ENCODE measurements around the gene LMBRD1.
"Not testable (repeated sequence)": the region's sequence is repeated elsewhere in the genome, so short reads cannot be mapped to it uniquely, and the experiment has no call there.

LMBRD1 gene

DNA sequence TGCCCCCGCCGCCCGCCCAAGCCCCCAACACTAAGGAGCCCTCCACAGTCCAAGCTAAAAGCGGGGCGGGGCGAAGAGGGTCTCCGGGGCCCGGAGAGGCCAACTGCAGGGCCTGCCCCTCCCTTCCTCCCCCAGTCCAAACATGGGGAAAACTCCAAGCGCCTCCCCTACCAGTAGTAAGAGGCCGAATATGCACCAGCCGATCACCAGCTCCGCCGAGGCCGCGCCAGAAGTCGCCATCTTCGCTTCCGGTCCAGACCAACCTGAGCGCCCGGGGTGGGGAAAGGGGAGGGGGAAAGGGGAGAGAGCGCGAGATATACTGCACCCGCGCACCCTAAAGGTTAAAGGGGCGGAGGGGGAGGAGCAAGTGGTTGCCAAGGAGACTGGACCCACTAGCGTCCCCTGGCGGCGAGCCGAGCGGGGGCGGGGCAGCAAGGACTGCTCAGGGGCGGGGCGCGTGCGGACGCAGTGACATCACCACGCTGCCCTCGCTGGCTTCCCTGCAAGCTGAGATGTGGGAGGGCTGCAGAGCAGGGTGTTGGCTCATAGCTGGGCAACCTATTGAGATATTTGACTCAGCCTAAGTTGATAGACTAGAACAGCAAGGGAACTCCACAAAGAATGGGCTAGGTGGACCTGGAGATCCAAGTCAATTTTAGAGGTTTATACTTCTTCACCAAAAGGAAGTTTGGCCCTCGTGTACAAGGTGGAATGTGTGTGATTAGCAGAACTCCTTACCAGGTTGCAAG lies at the start of gene LMBRD1:
Gene LMBRD1 (minus strand): TSS at position 369 of the 749 bp plus-strand sequence. CDS start 129 bp downstream, at position 240.
- peak; percentile 85 for DNase-seq

DNA sequence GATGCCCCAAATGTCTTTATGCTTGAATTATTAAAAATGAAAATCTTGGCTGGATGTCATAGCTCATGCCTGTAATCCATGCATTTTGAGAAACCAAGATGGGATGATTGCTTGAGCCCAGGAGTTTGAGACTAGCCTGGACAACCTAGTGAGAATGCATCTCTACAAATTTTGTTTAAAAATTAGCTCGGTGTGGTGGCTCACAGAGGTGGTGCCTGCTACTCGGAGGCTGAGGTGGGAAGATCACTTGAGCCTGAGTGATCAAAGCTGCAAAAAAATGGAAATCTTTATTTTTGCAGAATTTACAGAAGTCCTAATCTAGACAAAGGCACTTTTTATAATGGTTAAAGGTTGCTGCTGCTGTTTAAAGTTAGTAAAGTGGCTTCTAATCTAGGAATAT lies 49.5 kb upstream of the LMBRD1 start:
- no peak for DNase-seq

DNA sequence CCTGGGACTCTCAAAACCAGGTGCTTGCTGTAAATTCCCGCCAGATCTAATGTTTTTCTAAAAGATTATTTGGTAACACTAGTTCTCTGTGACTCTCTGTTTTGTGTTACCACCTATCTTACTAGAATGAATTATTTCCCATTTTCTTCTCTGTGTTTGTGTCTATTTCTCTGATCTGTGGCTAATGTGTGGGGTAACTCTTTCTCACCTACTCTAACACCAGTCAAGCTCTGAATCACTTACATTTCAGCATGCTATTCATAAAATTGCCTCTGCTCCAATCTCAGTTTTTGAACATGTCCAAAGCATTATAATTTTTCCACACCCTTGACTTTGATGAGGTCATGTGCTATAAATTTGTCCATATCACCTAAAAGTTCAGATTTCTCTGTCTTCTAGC lies 46.4 kb upstream of the LMBRD1 start:
- DNase-seq, result no peak

DNA sequence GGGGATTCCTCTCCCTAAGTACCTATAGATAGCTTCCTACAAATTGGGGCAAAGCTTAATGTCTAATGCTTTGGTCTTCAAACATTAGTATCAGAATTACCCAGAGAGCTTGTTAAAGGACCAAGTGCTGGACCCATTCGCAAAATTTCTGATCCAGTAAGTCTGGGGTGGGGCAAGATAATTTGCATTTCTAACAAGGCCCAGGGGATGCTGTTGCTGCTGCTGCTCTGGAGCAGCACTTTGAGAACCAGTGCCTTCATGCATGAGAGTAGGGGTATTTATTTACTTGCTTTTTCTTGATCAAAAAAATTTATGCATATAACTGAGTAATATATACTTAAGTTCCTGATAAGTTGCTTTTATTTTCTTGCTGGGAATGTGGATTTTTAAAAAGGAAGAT lies 45.1 kb upstream of the LMBRD1 start:
- no peak for DNase-seq

DNA sequence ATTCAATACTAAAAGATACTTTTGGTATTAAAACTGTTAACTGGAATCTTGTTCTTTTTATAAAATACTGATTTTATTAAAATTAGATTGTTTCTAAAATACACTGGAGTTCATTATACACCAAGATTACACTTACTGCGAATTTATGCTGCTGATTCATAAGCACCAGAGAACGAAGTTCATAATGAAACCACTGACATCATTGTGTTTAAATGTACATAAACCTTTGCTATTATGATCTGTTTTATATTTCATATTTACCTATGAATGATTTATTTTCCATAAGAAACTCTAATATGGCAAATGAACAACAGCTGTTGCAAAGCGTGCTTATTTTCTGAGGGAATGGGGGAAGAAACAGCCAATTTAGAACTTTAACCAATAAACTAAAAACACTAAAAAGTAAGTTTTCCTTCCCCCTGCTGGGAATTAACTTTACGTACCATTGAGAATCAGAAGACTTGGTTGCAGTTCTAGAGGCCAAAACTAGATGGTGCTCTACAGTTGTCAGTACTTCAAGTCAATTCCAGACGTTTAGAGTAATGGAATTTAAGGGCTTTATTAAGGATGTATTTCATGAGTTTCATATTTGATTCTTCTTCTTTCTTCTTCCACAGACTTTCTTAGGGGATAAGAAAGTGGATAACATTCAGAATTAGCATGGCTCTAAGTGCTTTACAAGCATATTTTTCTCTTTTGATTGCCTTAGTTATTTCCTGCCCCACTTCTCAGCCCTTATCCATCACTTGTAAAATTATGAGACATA lies 38.8 kb upstream of the LMBRD1 start:
- DNase-seq, result peak; percentile 49

DNA sequence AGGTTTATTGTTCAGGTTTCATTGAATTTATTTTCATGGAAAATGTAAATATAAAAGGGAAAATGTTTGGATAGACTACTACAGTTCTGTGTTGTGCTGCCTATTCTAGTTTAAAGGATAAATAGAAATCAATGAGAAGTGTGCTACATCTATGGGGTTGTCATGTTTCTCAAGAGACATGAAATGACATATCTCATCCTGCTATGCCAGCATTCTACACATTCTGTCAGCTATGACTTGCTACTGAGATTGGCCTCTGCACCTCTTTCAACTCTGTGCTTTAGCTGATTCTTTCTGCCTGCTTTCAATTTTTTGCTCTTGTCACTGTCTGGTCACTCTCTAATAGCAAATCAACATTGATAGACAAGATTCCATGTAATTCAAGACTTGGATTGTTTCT lies 35.7 kb upstream of the LMBRD1 start:
- DNase-seq, result no peak

DNA sequence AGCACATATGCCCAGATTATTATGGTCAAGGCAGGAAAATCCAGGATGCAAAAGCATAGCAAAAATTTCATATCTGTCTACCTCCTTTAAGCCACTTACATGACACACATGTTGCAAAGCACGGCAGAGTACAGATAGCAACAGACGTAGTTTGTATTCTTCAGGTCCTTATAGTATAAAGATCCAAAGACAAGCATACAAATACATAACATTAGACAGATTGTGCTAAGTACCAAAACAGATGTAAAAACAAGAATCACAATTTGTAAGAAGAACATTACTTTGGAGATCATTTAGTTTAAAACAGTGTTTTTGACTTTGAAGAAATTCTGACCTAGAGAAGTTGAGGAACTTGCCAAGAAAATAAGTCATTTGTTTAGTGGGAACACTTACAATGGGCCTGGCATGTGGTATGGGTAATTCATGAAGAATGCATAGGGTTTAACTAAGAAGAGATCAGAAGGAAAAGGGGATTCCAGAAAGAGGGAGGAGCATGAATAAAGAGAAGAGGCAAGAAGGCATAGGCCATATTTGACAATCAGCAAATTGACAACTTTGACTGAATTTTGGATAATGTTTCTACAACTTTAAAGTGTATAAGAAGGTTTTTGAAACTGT lies 30.6 kb upstream of the LMBRD1 start:
- no peak for DNase-seq

DNA sequence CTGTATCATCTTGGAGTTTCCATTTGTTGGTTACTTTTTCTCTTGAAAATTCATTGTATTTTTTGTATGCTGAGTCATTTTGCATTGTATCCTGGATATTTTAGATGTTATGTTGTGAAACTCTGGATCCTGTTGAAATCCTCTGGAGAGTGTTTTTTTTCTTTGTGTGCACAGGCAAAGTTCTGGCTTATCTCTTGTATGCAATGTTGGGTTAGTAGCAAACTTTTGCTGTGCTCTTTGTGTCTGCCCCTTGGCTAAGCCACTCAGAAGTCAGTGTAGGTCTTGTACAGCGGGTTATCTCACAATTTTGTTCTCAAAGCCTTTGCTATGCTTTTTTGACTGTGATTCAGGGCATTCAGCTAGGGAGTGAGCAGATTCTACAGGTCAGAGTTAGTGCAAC lies 29.1 kb upstream of the LMBRD1 start:
- DNase-seq, result no peak

DNA sequence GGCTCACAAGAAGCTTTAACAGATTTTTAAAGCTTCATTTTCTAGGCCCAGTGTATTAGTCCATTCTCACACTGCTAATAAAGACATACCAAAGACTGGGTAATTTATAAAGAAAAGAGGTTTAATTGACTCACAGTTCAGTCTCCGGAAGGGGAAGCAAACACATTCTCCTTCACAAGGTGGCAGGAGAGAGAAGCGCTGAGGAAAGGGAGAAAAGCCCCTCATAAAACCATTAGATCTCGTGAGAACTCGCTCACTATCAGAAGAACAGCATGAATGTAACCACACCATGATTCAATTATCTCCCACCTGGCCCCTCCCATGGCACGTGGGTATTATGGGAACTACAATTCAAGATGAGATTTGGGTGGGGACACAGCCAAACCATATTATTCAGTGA lies 27.5 kb upstream of the LMBRD1 start:
- not testable (repeated sequence) for DNase-seq

DNA sequence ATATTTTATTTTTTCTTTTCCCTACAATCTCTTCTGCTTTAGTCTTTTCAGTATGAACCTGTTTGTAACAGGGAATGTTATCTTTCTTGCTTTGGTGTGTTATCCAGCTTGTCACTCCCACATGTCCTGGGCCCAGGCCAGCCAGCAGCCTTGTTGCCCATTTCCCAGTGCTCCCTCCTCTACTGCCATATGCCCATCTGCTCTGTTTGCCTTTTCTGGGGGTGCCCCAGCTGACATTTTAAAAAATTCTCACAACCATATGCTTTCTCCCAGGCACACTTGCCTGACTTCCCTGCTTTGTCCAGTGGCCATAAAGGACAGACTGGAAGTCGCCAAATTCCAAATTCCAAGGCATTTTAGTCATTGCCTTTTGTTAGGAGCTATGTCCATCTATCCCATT lies 23.6 kb upstream of the LMBRD1 start:
- DNase-seq, result no peak

DNA sequence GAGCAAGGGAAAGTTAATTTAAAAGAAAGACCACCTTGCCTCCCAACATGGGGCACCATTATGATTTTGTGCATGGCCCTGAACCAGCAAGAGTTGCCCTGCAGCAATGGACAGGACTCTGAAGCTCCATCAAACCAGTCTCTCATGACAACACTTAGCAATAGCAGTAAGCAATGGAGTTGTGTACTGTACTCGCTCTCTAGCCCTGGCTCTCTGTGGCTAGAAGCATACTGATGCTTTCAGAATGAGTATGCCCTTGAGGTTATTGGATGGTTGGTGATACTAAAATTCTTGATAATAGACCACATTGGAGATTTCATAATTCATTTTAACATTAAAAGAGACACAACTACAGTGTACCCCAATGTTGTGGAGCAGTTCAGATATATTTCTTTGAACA lies 23.2 kb upstream of the LMBRD1 start:
- no peak for DNase-seq

DNA sequence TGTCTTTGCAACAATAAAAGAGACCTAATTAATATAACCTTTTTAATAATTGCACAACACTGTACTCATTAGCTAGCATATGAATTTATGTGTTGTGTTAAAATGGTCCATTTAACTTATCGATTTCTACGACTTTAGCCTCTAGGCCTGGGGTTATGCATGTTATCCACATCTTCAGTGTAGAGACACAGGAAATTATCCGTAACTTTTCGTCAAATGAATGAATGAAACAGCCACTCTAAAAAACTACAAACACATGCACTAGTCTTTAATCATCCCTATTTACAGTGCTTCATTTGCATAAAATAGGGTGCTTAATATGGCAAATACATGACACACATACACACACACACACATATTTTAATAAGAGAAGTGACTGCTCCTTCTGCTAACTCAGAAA lies 22.3 kb upstream of the LMBRD1 start:
- DNase-seq, result no peak

DNA sequence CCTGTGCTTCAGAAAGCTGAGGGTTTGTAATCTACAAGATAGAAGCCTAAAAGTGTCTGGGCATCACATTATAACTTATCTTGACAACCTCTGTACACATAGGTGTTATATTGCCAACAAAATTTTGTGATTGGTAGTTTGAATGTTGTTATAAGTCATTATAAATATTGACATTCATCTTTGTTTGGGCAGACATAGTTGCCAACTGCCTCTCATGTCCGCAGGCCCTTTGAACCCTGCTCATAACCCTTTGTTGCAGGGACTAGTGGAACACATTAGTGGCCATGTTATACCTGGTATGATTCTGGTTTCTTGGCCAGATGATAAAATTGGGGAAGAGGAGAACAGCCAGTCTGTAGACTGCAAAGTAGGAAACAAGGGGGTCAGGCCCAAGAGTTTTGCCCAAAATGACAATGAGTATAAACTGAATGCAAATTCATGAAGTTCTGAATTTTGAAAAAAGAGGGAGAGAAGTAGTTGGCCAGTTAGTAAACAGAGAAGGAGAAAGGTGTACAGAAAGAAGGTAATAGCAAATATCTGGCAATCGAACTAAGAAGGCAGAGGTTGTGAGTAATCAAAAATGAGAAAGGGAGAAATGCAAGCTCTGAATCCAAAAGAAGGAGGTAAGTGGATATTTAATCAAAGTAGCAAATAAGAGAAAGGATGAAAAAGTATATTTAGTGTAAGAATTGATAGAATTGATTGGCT lies 21.6 kb upstream of the LMBRD1 start:
- no peak for DNase-seq

DNA sequence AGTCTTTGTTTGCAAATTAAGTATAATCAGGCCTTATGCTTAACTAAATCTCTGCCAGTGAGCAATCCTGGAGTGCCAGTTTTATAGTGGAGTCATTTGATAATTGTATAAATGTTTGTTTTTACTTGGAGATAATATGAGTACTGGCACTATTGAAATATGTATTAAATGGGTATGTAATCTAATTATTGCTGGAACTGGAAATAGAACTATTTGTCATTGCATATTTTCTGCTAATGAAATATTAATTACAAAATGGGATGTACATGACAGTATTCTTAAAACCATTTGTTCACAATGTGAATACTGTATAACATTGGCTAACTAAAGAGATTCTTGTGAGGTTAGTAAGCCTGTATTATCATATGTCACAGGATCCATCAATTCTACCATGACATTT lies 20.5 kb upstream of the LMBRD1 start:
- DNase-seq, result no peak

DNA sequence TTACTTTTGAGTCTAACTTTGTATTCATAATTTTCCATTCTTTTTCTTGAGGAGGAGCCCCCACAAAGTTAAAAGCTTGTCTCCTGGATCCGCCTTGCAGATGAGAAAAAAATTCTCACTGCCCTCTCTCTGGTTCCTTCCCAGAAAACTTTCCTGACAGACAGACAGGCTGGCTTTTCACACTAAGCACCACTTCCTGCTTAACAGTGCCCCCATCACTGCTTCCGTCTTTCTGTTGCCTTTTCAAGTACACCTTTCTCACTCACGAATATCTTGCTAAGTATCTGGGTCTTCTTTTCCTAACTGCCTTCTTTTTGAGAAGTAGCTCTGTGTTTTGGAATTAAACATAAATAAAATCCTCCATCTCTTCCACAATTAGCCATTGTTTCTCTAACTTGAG lies 19.8 kb upstream of the LMBRD1 start:
- no peak for DNase-seq

DNA sequence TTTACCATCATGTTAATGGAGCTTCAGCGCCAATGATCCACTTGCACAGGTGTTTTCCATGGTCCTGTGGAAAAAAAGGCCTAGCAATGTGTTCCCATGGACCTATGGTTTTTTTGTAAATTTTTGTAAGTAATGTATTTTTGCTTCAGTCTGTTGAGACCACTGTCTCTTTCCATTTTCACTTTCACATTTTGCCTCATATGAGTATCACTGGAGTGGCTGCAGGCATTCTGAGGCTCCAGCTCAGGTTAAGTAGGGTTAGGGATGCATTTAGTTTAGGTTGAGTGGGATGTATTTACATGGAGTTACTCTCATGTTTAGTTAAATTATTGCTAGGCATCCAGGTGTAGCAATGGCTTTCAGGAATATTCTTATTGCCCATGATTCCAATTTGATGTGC lies 19.2 kb upstream of the LMBRD1 start:
- DNase-seq, result no peak

DNA sequence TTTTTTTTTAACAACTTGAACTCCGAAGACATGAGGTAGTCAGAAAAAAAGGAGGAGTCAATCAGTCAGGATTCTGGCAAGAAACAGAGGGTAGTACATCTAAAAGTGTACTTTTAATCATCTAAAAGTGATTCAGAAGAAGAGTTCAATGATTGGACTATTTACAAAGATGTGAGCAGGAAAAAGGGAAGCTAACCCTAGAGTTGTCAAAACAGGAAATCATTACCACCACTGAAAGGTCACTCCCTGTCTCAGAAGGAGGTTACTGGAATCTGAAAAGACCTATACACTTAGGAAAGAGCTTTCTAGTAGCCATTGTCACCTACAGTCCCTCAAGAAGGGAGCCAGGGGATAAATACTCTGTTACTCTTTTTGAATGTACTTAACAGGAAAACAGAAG lies 16.7 kb upstream of the LMBRD1 start:
- DNase-seq, result no peak

DNA sequence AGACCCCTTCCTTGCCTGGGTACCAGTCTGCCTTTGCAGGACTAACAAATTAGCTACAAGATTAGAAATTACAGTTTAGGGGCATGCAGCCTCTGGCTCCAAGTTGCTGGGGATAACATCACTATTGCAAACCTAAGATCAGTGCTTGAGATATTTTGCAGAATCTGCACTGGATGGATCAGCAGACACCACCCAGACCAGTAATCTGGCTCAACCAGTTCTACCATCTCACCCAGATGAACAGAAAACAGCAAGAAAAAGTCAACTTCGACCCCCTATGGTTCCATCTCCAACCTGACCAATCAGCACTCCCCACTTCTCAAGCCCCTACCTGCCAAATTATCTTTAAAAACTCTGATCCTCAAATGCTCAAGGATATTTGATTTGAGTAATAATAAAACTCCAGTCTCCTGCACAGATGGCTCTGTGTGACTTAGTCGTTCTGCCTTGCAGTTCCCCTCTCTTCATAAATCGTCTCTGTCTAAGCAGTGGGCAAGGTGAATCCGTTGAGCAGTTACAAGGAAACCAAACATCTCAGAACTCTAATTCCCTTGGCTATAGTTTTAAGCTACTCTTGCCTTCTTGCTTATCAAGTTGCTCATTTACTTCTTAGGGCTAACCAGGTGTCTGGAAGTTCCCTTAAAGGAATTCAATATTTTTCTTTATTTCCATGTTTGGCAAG lies 16.1 kb upstream of the LMBRD1 start:
- DNase-seq, result no peak

DNA sequence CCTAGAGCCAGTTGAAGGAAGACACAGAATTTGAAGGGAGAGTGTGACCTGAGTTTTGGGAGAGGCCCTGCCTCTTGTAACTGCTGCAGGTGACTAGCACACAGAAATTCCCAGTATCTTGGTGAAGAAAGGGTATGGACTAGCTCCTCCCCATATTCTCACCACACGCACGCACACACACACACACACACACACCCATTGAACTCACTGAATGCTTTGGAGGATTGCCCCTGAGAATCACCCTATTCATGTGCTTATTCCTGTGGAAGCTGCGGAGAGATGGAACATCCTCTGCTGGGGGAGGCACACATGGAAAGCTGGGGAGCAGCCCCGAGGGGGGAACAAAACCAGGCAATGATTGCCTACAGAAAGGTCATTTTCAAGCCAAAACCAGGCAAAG lies 6.2 kb upstream of the LMBRD1 start:
- DNase-seq, result no peak

DNA sequence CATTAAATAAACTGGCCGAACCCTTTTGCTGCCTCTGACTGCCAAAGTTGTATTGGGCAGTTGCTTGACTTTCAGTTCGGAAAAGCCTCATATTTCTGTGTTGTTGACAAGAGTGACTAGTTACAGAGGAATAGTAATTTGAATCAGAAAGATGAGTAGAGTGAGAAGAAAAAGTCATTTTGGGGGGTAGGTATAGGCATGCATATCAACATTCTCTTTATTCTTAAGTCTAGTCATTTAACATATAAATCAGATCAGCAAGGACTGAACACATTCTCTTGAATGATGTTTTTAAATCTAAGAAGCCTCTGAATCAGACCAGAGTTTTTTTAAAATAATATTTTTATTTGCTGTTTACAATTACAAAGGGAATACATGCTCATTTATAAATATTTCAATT lies 4.9 kb upstream of the LMBRD1 start:
- no peak for DNase-seq

DNA sequence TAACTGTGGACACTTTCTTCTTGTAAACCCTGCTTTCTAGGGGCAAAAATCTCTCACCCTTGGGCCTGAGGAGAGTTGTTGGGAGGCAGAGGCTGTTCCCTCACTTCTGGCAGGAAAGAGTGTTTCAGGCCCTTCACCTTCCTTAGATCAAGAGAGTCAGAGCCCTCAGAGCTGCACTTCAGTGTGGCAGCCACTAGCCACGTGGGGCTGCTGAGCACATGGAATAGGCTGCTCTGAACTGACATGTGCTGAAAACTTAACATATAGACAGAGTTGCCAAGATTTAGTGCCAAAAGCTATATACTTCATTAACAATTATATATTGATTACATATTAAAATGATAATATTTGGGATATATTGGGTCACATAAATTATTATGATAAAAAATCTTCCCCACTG lies 4.4 kb upstream of the LMBRD1 start:
- DNase-seq, result no peak

DNA sequence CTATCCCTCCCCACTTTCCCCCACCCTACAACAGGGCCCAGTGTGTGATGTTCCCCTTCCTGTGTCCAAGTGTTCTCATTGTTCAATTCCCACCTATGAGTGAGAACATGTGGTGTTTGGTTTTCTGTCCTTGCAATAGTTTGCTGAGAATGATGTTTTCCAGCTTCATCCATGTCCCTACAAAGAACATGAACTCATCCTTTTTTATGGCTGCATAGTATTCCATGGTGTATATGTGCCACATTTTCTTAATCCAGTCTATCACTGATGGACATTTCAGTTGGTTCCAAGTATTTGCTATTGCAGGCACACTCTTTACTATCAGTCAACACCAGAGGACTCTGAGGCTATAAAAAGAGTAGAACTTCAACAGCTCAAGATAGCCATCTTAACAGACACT lies 2.0 kb upstream of the LMBRD1 start:
- DNase-seq, result not testable (repeated sequence)

DNA sequence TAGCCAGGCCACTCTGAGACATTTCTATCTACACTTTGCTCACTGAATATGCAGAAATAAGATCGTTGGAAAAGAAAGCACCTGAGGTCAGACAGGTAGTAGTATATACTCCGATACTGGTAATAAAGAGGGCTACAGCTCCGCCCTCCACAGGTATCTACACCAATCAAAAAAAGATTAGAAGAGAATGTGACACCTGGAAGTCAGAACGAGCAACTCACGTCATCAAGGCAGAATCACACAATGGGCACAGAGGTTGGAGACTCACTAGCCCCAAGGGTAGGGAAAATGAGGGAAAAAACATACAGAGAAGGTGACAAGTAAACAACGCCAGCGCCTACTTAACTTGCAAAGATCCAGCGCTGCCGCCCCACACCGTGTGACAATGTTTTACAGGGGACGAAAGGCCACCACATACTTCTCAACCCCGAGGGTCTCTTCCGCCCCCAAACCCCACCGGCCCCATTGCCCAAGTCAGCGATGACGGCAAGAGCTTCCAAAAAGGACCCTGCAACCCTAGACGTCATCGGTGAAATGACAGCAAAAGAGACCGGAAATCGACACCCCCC lies 653 bp downstream of the LMBRD1 start:
- DNase-seq, result no peak

All from NCI-H524 treated with DMSO at 0.1 percent for 48 hours (cell line).